GM12865 (cell line): ENCODE measurements around the gene CLDN5.
"Not testable (repeated sequence)": the region's sequence is repeated elsewhere in the genome, so short reads cannot be mapped to it uniquely, and the experiment has no call there.

Experiments used
- DNase-seq: peaks from one replicate; pipeline ENCODE4 v3.0.0; 2010; ENCODE audit warnings: low read depth
- H3K4me3 ChIP-seq: 2 replicates; pipeline ENCODE4 v1.5.1; 2011; ENCODE audit warnings: mild to moderate bottlenecking, low read depth, low read length, control low read depth
- TF ChIP-seq, protein P1 (sequence below): IDR thresholded peaks from 2 replicates; pipeline ENCODE4 v1.5.1; 2011; ENCODE audit warnings: low read length, control low read depth, low read depth, inconsistent platforms; ENCODE audit not compliant: insufficient read depth; ENCODE audit errors: missing control alignments

Gene CLDN5

GRCh38 chr22:19535001-19535400, 10.8 kb upstream of the CLDN5 start:
- TF ChIP-seq, protein P1, sequence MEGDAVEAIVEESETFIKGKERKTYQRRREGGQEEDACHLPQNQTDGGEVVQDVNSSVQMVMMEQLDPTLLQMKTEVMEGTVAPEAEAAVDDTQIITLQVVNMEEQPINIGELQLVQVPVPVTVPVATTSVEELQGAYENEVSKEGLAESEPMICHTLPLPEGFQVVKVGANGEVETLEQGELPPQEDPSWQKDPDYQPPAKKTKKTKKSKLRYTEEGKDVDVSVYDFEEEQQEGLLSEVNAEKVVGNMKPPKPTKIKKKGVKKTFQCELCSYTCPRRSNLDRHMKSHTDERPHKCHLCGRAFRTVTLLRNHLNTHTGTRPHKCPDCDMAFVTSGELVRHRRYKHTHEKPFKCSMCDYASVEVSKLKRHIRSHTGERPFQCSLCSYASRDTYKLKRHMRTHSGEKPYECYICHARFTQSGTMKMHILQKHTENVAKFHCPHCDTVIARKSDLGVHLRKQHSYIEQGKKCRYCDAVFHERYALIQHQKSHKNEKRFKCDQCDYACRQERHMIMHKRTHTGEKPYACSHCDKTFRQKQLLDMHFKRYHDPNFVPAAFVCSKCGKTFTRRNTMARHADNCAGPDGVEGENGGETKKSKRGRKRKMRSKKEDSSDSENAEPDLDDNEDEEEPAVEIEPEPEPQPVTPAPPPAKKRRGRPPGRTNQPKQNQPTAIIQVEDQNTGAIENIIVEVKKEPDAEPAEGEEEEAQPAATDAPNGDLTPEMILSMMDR: no peak
- no peak overlapping the region for H3K4me3 ChIP-seq
- DNase-seq: no peak

DNA sequence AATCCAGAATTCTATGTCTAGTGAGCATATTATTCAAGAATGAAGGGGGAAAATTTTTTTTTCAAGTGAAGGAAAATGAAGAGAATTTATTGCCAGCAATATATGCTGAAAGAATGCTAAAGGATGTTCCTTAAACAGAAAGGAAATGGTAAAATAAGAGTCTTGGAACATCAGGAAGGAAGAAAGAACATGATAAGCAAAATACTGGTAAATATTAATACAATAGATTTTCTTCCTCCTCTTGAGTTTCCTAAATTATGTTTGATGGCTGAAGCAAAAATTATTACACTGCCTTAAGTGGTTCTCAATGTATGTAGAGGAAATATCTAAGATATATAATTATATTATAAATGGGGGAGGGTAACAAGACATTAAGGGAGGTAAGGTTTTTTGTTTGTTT, 9.6 kb upstream of the CLDN5 start:
- DNase-seq: no peak
- TF ChIP-seq, protein P1: no peak
- no peak overlapping the region for H3K4me3 ChIP-seq

- DNase-seq: no peak
- TF ChIP-seq, protein P1: no peak
- H3K4me3 ChIP-seq: no peak overlapping the region
These were observed 8.9 kb upstream of the CLDN5 start for GRCh38 chr22:19533049-19533626.

GRCh38 chr22:19531327-19531726, 7.1 kb upstream of the CLDN5 start:
- H3K4me3 ChIP-seq, DNase-seq: not testable (repeated sequence)

DNA sequence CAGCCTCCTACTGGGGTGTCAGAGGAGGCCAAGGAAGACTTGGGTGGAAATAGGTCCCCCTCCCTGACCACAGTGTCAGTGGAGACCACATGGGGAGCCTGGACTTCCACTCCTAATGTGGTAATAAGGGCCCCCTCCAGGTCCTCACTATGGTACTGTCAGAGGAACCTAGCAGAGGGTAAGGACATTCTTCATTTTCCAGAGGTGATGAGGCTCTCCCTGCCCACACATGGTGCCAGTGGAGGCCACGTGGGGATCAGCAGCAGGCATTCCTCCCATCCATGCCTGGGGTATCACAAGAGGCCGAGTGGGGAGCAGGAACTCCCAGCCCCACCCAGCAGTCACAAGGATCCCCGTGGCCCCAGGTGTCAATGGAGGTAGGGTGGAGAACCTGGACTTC, 6.5 kb upstream of the CLDN5 start:
- TF ChIP-seq, protein P1: no peak
- no peak overlapping the region for H3K4me3 ChIP-seq
- DNase-seq: no peak

- no peak for DNase-seq
- no peak overlapping the region for H3K4me3 ChIP-seq
- TF ChIP-seq, protein P1: no peak
These were observed 5.6 kb upstream of the CLDN5 start for GRCh38 chr22:19529811-19530210.

DNA sequence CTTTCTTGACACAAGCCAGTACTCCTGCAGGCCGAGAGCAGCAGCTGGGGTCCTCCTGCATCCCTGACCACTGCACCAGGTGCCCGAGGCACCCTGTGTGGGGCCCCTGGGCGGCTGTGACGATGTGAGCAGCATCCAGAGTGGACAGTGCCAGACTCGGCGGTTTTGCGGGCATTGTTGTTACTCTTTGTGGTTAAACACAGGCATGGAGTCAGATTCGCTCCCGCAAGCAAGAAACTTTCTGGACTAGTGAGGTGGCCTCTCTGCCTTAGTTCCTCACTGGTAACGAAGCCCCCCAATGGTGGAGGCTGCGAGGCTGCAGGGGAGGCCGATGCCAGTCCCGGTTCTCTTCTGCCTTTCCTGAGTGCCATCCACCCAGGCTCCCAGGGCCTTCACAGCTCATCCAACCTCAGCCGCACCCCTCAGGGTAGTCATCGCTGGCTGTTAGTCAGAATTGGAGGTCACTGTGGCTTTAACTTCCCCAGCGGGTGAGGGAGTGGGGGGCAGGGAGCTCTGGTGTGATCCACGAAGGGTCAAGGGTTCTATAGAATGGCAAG, 3.7 kb upstream of the CLDN5 start:
- TF ChIP-seq, protein P1: no peak
- no peak for DNase-seq
- H3K4me3 ChIP-seq: no peak overlapping the region
